Coronary artery (tissue), 2 donors: Measurements from ENCODE around the gene HTR7.
"Not testable (repeated sequence)": the region's sequence is repeated elsewhere in the genome, so short reads cannot be mapped to it uniquely, and the experiment has no call there.

Experiments
- DNase-seq: peaks from one replicate; pipeline ENCODE4 v3.0.0-alpha.2; 2017; ENCODE audit warnings: low spot score
- H3K27ac ChIP-seq, 2 donors: fragments of 200-600 bp; sonication (generic); one replicate each; pipeline ENCODE4 v1.5.1; 2016 to 2019
- H3K4me3 ChIP-seq: fragments of 200-600 bp; sonication (generic); 2 replicates; pipeline ENCODE4 v1.5.1; 2016; ENCODE audit warnings: mild to moderate bottlenecking, moderate library complexity
- TF ChIP-seq, protein P1 (sequence below): fragments of 200-600 bp; sonication (generic); IDR thresholded peaks from one replicate; pipeline ENCODE4 v1.5.1; 2019; ENCODE audit warnings: antibody characterized with exemption

The HTR7 gene

DNA sequence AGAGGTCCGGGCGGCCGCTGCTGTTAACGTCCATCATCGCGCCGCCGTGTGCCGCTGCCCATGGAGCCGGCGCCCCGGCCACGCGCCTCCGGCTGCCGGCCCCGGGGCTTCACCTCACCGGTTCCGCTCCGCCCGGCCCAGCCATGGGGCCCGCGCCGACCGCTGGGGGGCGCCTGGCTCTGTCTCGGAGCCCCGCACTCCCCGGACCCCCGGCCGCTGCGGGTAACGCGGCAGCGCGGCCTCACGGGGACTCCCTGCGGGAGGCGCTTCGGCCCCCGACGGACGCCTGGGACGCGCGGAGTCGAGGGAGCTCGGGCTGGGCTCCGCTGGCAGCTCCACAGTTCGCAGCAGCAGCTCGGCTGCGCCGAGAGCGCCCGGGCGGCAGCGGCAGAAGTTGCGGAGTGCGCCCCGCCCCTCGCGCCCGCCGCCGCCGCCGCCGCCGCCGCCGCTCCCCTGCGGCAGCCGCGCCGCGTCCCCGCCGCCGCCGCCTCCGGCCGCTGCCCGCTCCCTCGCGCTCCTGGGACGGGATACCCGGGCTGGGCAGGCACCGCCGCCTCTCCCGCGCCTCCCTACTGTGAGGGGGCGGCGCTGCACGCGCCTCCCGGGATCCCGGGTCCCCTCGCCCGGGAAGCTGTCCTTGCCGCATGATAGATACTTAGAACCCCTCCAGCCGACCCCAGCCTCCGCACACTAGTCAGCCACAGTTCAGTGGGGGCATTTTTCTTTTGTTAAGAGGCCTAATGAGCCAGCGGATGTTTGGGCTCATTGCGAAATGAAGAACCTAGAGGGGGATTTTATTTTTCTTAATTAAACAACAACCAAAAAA is at the start of gene HTR7:
Gene HTR7 (minus strand): TSS at position 405 of the 826 bp plus-strand sequence. CDS start 368 bp downstream, at position 37.
- TF ChIP-seq, protein P1, sequence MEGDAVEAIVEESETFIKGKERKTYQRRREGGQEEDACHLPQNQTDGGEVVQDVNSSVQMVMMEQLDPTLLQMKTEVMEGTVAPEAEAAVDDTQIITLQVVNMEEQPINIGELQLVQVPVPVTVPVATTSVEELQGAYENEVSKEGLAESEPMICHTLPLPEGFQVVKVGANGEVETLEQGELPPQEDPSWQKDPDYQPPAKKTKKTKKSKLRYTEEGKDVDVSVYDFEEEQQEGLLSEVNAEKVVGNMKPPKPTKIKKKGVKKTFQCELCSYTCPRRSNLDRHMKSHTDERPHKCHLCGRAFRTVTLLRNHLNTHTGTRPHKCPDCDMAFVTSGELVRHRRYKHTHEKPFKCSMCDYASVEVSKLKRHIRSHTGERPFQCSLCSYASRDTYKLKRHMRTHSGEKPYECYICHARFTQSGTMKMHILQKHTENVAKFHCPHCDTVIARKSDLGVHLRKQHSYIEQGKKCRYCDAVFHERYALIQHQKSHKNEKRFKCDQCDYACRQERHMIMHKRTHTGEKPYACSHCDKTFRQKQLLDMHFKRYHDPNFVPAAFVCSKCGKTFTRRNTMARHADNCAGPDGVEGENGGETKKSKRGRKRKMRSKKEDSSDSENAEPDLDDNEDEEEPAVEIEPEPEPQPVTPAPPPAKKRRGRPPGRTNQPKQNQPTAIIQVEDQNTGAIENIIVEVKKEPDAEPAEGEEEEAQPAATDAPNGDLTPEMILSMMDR: no peak
- no peak for DNase-seq
- Histone ChIP-seq H3K4me3 (peak within 1 kb of the TSS; percentile 86), H3K27ac (peak within 1 kb of the TSS; percentile 35 to 79)

DNA sequence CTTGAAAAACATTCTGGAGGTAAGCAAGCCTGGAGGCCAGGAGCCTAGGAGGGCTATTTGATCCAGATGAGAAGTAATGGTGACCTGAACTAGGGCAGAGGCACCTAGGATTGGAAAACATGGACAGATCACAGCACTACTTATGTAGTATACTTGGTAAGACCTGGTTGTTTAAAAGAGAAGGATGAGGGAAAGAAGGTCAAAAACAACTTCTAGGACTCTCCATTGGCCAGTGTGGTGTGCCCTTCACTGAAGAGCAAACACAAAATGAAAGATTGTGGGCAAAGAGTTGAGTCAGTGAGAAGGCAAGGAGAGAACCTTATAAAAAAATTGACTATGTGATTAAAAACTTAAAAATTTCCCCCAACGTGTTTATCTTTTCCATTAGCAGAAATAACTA is 48.8 kb upstream of the HTR7 start:
- DNase-seq: no peak
- TF ChIP-seq, protein P1: no peak
- H3K27ac ChIP-seq: no peak overlapping the region
- H3K4me3 ChIP-seq: no peak overlapping the region

DNA sequence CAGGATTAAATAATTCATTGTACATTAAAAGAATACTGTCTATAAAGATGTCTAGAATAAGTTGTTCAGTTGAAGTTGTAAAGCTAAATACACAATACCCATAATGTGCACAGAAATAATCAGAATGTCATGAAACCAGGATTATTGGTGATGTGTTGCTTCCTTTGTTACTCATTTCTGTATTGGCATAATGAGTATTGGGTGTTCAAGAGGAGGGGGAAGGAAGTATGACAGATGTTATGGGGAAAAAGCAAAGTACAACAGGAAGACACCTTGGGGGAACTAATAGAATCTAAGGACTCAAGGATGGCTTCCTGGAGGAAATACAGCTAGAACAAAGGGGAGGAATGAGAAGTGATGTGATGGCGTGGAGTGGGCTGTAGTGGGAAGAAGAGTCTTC is 48.1 kb upstream of the HTR7 start:
- TF ChIP-seq, protein P1: no peak
- H3K27ac ChIP-seq: no peak overlapping the region
- DNase-seq: no peak

DNA sequence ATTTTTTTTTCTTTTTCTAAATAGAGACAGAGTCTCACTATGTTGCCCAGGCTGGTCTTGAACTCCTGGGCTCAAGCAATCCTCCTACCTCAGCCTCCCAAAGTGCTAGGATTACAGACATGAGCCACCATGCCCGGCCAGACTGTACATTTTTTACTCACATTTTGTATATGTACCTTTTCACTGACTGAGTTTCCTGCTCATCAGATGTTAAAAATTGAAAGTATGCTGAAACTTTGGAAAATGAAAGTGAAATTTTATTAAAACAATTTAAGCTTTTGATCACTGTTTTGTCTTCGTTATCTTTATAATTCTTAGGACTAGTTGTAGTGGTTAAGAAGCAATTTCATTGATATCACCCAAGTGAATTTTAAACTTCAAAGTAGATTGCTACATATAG is 39.1 kb upstream of the HTR7 start:
- DNase-seq, H3K27ac ChIP-seq, H3K4me3 ChIP-seq: not testable (repeated sequence)

More for the DNA sequence above, 48.1 kb upstream of the HTR7 start:
- H3K4me3 ChIP-seq: no peak overlapping the region

DNA sequence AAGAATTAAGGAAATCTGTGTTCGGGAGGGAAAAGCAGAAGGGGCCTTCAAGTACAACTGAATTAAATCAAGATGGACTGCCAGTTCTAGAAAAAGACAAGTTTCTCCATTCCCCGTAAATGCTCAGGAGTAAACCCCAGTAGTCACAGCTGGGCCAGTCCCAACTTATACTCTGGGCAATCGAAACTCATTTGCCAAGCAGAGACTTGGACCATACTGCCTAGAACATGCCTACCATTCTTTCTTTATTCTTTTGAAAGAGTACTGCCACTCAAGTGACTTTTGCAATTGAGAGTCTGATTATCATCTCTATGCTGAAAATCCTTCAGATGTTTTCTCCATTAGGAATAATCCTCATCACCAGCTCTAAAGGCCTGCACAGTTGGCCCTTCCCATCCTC is 35.4 kb upstream of the HTR7 start:
- no peak overlapping the region for H3K27ac ChIP-seq
- no peak overlapping the region for H3K4me3 ChIP-seq
- DNase-seq: no peak
- TF ChIP-seq, protein P1: no peak

DNA sequence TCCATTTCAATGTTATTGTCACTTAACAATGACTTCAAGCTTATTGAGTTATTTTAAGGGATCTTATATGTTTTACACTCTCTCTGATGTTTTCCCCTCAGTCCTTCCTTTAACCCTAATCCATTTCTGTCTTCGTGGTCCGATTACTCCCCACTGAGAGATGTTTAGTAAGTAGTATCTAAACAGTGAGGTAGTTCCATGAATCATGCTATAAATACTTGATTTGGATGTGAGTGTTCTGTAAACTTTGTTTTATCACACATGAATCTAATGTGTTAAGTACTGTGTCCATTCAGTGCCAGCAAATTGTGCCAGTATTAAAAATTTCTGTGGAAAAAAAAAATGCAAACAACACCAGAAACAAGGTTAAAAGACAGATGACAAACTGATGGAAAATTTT is 32.5 kb upstream of the HTR7 start:
- H3K4me3 ChIP-seq: no peak overlapping the region
- TF ChIP-seq, protein P1: no peak
- no peak for DNase-seq
- no peak overlapping the region for H3K27ac ChIP-seq

DNA sequence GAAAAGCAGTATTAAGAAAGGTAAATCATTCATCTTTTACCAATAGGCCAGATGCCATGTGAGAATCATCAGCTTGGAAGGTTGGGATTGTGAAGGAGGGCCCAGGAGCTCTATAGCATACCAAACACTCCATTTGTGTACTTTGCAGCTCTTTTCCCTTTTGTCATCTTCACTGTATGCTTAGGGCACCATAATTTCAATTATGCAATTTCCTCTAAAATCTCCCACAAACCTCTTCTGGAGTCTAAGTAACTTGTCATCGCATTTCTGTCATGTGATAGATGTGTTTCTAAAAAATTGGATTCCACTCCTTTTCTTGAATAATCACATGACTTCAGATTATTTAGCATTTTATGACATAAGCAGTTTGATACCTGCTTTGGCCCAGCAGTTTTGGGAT is 31.8 kb upstream of the HTR7 start:
- DNase-seq: no peak
- H3K27ac ChIP-seq: no peak overlapping the region
- TF ChIP-seq, protein P1: no peak
- H3K4me3 ChIP-seq: no peak overlapping the region
